Right atrium auricular region (tissue), 2 donors: ENCODE data around the gene SLC39A8. TPM values are rescaled to one million over a fixed set of nuclear protein-coding genes. Genes with fewer than 3 reads are reported as not detected.
"Not testable (repeated sequence)": the region's sequence is repeated elsewhere in the genome, so short reads cannot be mapped to it uniquely, and the experiment has no call there.

Source experiments
- DNase-seq: peaks from one replicate; pipeline ENCODE4 v3.0.0-alpha.2; 2019; ENCODE audit warnings: low spot score
- H3K27ac ChIP-seq, 2 donors: fragments of 200-600 bp; sonication (generic); 1 replicate in 1 of 2; 2 replicates in 1 of 2; pipeline ENCODE4 v1.5.1; 2016 to 2019
- H3K27me3 ChIP-seq, 2 donors: fragments of 200-600 bp; sonication (generic); one replicate each; pipeline versions ENCODE4 v1.5.1 to v1.6.0; 2017 to 2019
- H3K36me3 ChIP-seq: fragments of 200-600 bp; sonication (generic); one replicate; pipeline ENCODE4 v1.5.1; 2016
- H3K4me1 ChIP-seq, 2 donors: fragments of 200-600 bp; sonication (generic); one replicate each; pipeline versions ENCODE4 v1.5.1 to v1.6.0; 2017 to 2019
- H3K4me3 ChIP-seq, 2 donors: fragments of 200-600 bp; sonication (generic); 1 replicate in 1 of 2; 2 replicates in 1 of 2; pipeline ENCODE4 v1.5.1; 2017 to 2019; ENCODE audit warnings: mild to moderate bottlenecking in 1 of 2, moderate library complexity in 1 of 2
- H3K9me3 ChIP-seq, 2 donors: fragments of 200-600 bp; sonication (generic); one replicate each; pipeline ENCODE4 v1.5.1; 2019
- total RNA-seq, 2 donors: library from RNA; depleted of rRNA; stranded (reverse); fragments of >200 nt; gene quantifications; one replicate each; pipeline ENCODE4 v1.1.0, GENCODE V29; 2016
- TF ChIP-seq, protein P1 (sequence below), 2 donors: fragments of 200-600 bp; sonication (generic); IDR thresholded peaks; one replicate each; pipeline ENCODE4 v1.5.1; 2019; ENCODE audit warnings: antibody characterized with exemption in 2 of 2

Gene SLC39A8
- total RNA-seq, 2 donors from 2014 or later = 64.3 to 143 TPM

DNA sequence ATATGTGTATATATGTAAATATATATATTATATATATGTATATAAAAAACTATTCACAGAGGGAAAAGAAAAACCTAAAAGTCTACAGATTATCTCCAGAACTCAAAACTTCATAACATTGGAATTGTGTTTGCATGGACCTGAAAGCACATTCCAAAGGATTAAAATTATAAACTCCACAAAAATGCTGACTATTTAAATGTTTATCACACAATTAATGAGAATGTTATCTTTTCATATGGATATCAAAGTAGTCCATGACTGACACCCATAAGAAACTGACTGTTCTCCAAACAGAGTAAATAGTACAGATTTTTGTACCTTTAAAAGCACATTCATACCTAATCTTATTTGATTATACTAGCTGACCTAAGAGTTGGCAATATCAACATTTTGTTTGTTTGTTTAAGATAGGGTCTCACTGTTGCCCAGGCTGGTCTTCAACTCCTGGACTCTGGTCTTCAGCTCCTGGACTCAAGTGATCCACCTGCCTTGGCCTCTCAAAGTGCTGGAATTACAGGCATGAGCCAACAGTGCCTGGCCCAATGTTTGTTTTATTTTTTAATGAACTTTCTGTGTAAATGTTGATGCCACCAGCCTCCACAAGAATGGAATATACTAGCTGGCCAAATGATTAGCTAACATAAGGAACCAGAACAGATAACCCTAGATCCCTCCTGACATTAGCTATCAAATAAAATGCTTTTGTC is 50.0 kb downstream of the SLC39A8 start:
- TF ChIP-seq, protein P1, sequence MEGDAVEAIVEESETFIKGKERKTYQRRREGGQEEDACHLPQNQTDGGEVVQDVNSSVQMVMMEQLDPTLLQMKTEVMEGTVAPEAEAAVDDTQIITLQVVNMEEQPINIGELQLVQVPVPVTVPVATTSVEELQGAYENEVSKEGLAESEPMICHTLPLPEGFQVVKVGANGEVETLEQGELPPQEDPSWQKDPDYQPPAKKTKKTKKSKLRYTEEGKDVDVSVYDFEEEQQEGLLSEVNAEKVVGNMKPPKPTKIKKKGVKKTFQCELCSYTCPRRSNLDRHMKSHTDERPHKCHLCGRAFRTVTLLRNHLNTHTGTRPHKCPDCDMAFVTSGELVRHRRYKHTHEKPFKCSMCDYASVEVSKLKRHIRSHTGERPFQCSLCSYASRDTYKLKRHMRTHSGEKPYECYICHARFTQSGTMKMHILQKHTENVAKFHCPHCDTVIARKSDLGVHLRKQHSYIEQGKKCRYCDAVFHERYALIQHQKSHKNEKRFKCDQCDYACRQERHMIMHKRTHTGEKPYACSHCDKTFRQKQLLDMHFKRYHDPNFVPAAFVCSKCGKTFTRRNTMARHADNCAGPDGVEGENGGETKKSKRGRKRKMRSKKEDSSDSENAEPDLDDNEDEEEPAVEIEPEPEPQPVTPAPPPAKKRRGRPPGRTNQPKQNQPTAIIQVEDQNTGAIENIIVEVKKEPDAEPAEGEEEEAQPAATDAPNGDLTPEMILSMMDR (IDR thresholded peaks at IDR 0.05) = no peak

DNA sequence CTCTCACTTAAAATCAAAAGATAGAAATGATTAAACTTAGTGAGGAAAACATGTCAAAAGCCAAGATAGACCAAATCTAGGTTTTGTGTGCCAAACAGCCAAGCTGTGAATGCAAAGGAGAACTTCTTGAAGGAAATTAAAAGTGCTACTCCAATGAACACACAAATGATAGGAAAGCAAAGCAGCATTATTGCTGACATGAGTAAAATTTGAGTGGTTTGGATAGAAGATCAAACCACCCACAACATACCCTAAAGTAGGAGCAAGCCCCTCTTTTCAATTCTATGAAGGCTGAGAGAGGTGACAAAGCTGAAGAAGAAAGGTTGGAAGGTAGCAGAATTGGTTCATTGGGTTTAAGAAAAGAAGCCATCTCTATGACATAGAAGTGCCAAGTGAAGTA is 56.8 kb downstream of the SLC39A8 start:
- Histone ChIP-seq H3K4me3 (no peak overlapping the region), H3K27me3 (no peaks in the 10 kb centered on the region), H3K36me3 (no peaks in the 10 kb centered on the region), H3K9me3 (no peaks in the 10 kb centered on the region), H3K27ac (no peak overlapping the region), H3K4me1 (no peaks in the 10 kb centered on the region)
- TF ChIP-seq, protein P1 (IDR thresholded peaks at IDR 0.05) = no peak
- DNase-seq = no peak

More for the DNA sequence above, 50.0 kb downstream of the SLC39A8 start:
- H3K4me1 ChIP-seq = no peaks in the 10 kb centered on the region
- H3K36me3 ChIP-seq = peaks cover 9% of the 10 kb centered on the region
- no peak for DNase-seq
- H3K9me3 ChIP-seq = no peaks in the 10 kb centered on the region
- H3K27me3 ChIP-seq = no peaks in the 10 kb centered on the region
- H3K4me3 ChIP-seq = no peak overlapping the region
- H3K27ac ChIP-seq = no peak overlapping the region

DNA sequence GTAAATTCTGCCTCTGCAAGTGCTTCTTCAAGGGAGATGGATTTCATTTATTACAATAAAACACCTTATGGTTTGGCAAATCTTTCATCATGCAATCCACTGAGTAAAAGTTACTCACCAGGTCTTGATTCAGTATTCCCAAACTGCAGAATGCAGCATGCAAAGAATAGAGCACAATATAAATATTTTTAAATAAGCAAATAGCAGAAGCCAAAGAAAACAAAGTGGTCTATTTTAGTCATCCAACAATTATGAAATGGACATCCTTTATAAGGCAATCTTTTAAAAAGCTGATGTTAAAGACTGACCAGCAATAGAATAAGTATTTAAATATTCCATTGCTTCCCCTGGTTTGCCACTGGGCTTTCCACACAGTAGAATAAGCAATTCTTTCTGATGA is 59.5 kb downstream of the SLC39A8 start:
- H3K36me3 ChIP-seq = no peaks in the 10 kb centered on the region
- H3K27me3 ChIP-seq = no peaks in the 10 kb centered on the region
- H3K4me1 ChIP-seq = no peaks in the 10 kb centered on the region
- no peaks in the 10 kb centered on the region for H3K9me3 ChIP-seq
- no peak overlapping the region for H3K4me3 ChIP-seq
- DNase-seq = no peak
- TF ChIP-seq, protein P1 (IDR thresholded peaks at IDR 0.05) = no peak
- H3K27ac ChIP-seq = no peak overlapping the region

DNA sequence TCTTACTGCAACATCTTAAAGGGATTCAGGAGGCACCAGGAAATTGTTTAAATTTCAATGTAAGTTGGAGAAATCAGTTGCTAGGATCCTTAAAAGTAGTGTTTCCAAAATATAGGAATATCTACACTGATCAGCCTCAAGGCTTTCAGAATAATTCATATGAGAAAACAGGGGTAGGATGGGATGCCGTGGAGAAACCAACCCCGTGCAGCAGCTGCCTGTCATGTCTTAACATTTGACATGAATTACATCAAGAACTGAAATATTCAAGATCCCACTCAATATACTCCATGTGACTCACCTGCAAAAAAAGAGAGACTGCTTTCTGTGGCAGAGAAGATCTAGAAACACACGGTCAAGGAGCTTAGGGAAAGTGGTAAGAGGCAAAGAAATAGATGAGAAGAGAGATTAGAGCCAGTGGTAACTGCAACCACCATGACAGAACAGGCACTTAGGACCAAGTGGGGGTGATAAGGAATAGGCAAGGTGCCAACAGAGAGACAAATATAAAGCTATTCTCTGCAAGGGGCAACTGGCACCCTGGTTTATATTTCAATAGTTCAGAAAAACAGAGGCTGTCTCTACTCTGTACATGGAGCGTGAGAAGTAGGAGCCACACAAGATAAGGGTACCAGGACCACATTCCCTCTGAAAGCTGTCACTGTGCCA is 64.0 kb downstream of the SLC39A8 start:
- TF ChIP-seq, protein P1 (IDR thresholded peaks at IDR 0.05) = no peak
- no peak overlapping the region for H3K27ac ChIP-seq

DNA sequence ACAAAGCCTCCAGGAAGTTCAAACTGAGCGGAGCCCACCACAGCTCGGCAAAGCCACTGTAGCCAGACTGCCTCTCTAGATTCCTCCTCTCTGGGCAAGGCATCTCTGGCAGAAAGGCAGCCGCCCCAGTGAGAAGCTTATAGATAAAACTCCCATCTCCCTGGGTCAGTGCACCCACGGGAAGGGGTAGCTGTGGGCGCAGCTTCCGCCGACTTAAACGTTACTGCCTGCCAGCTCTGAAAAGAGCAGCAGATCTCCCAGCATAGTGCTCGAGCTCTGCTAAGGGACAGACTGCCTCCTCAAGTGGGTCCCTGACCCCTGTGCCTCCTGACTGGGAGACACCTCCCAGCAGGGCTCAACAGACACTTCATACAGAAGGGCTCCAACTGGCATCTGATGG is 72.0 kb downstream of the SLC39A8 start:
- not testable (repeated sequence) for H3K27ac ChIP-seq, H3K36me3 ChIP-seq, H3K4me1 ChIP-seq, DNase-seq, H3K27me3 ChIP-seq, H3K4me3 ChIP-seq, H3K9me3 ChIP-seq

More for the DNA sequence above, 64.0 kb downstream of the SLC39A8 start:
- no peaks in the 10 kb centered on the region for H3K36me3 ChIP-seq
- no peaks in the 10 kb centered on the region for H3K9me3 ChIP-seq
- H3K4me1 ChIP-seq = no peaks in the 10 kb centered on the region
- no peak overlapping the region for H3K4me3 ChIP-seq
- no peaks in the 10 kb centered on the region for H3K27me3 ChIP-seq
- DNase-seq = no peak

DNA sequence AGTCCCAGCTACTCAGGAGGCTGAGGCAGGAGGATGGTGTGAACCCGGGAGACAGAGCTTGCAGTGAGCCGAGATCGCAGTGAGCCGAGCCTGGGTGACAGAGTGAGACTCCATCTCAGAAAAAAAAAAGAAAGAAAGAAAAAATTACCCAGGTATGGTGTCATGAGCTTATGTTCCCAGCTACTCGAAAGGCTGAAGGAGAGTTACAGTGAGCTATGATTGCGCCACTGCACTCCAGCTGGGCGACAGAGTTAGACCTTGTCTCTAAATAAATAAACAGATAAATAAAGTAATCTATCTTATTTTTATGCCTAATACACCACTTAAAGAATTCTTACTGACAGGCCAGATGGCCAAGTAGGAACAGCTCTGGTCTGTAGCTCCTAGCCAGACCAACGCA is 73.0 kb downstream of the SLC39A8 start:
- Histone ChIP-seq H3K36me3 (no peaks in the 10 kb centered on the region), H3K4me1 (no peaks in the 10 kb centered on the region), H3K9me3 (no peaks in the 10 kb centered on the region), H3K27me3 (no peaks in the 10 kb centered on the region), H3K27ac (no peak overlapping the region), H3K4me3 (no peak overlapping the region)
- DNase-seq = no peak
- TF ChIP-seq, protein P1 (IDR thresholded peaks at IDR 0.05) = no peak
